ENCODE results near the gene ARID1B.

DNA sequence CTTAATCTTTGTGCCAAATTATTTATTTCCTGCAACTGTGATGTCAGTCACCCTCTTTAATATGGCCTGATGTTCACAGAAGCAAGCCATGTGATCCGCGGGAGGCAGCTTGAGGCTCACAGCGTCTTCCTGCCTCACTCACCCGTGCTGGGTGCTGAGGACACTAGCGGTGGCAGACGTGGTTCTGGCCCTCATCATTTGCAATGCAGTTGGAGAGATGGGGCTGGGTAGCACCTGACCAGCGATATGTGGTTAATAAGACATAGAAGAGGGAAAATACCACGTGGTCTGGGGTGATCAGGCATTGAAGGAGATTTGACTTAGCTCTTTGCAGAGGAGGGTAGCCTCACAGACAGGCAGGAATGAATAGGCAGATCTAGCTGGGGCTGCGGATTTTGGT is 281.4 kb downstream of the ARID1B start:
- TF ChIP-seq, protein P1, sequence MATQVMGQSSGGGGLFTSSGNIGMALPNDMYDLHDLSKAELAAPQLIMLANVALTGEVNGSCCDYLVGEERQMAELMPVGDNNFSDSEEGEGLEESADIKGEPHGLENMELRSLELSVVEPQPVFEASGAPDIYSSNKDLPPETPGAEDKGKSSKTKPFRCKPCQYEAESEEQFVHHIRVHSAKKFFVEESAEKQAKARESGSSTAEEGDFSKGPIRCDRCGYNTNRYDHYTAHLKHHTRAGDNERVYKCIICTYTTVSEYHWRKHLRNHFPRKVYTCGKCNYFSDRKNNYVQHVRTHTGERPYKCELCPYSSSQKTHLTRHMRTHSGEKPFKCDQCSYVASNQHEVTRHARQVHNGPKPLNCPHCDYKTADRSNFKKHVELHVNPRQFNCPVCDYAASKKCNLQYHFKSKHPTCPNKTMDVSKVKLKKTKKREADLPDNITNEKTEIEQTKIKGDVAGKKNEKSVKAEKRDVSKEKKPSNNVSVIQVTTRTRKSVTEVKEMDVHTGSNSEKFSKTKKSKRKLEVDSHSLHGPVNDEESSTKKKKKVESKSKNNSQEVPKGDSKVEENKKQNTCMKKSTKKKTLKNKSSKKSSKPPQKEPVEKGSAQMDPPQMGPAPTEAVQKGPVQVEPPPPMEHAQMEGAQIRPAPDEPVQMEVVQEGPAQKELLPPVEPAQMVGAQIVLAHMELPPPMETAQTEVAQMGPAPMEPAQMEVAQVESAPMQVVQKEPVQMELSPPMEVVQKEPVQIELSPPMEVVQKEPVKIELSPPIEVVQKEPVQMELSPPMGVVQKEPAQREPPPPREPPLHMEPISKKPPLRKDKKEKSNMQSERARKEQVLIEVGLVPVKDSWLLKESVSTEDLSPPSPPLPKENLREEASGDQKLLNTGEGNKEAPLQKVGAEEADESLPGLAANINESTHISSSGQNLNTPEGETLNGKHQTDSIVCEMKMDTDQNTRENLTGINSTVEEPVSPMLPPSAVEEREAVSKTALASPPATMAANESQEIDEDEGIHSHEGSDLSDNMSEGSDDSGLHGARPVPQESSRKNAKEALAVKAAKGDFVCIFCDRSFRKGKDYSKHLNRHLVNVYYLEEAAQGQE (IDR thresholded peaks at IDR 0.05; ENCODE audit: insufficient read depth in 1 of 2, low read depth in 2 of 2, low read length in 2 of 2), result no peak
- no peak for TF ChIP-seq SIN3A (IDR thresholded peaks at IDR 0.05; ENCODE audit: borderline replicate concordance, insufficient read depth, low read length)
